Right lobe of liver (tissue), 6 donors: ENCODE results near the gene TLNRD1. TPM values are rescaled to one million over a fixed set of nuclear protein-coding genes. Genes with fewer than 3 reads are reported as not detected.

Source experiments
- ATAC-seq, 4 donors: fragments of 200-7000 bp; cut with Tn5 transposase; one replicate each; pipeline ENCODE4 v1.9.1; 2020; ENCODE audit warnings: mild to moderate bottlenecking in 4 of 4, moderate library complexity in 4 of 4
- DNase-seq, 3 donors: peaks; one replicate each; pipeline ENCODE4 v3.0.0-alpha.2; 2020
- H3K27ac ChIP-seq, 3 donors: fragments of 200-600 bp; one replicate each; pipeline ENCODE4 v1.8.0; 2022
- H3K27me3 ChIP-seq, 2 donors: fragments of 200-600 bp; one replicate each; pipeline ENCODE4 v1.8.0; 2022
- H3K36me3 ChIP-seq, 4 donors: fragments of 200-600 bp; sonication (generic) in 1 of 4; one replicate each; pipeline versions ENCODE4 v1.5.1 to v1.8.0; 2017 to 2022; ENCODE audit warnings: control low read depth in 1 of 4
- H3K4me1 ChIP-seq, 4 donors: fragments of 200-600 bp; sonication (generic) in 1 of 4; one replicate each; pipeline versions ENCODE4 v1.5.1 to v1.8.0; 2017 to 2022; ENCODE audit warnings: control low read depth in 1 of 4
- H3K4me3 ChIP-seq, 3 donors: fragments of 200-600 bp; one replicate each; pipeline ENCODE4 v1.8.0; 2022
- H3K9me3 ChIP-seq, 4 donors: fragments of 200-600 bp; sonication (generic) in 1 of 4; one replicate each; pipeline versions ENCODE4 v1.5.1 to v1.8.0; 2017 to 2022; ENCODE audit warnings: control low read depth in 1 of 4
- POLR2A ChIP-seq: fragments of 450-650 bp; IDR thresholded peaks from one replicate; pipeline ENCODE4 v1.6.1; 2017; ENCODE audit warnings: antibody characterized with exemption, mild to moderate bottlenecking
- WGBS: methylation state at CpG from one replicate; pipeline ENCODE4 v1.1.6; 2018; ENCODE audit warnings: low coverage, low lambda C conversion rate; ENCODE audit not compliant: insufficient coverage; ENCODE audit errors: missing lambda C conversion rate; 5-methylcytosine and 5-hydroxymethylcytosine counted together
- intact Hi-C, 2 donors: fragments of 100-400 bp; cut with DNase I; formaldehyde crosslinking; loops; one replicate each; pipeline versions ENCODE4 v1.11.2 to v1.14.1; 2022
- total RNA-seq, 6 experiments: library from RNA; depleted of rRNA in 2 of 6; stranded (reverse); fragments of >200 nt in 2 of 6; fragmentation: NEBNext Ultra II Directional in 3 of 6; extraction: Animal tissue kit (Norgen Biotek cat#: 25700) in 3 of 6; gene quantifications; one replicate each; pipeline versions ENCODE4 v1.1.0 to v1.2.4, GENCODE V29; 2016 to 2023
- TF ChIP-seq, protein P1 (sequence below), 4 donors: fragments of 200-600 bp in 3 of 4; fragments of 450-650 bp in 1 of 4; IDR thresholded peaks; one replicate each; pipeline versions ENCODE4 v1.5.1 to v1.8.0; 2016 to 2022; ENCODE audit warnings: antibody characterized with exemption in 4 of 4, mild to moderate bottlenecking in 2 of 4
- donor health status: DM: no; HTN: yes; CAD: no.
- donor health status: DM: no; HTN: no; CAD: no.
- donor health status: DM: no; HTN: no; CAD: no.
- donor health status: DM: no; HTN: yes; CAD: no.
- donor health status: DM: no; HTN: yes; CAD: no.

The TLNRD1 gene
- total RNA-seq, 6 experiments from 2014 or later, result 3.0 to 7.4 (median 5.5) TPM

DNA sequence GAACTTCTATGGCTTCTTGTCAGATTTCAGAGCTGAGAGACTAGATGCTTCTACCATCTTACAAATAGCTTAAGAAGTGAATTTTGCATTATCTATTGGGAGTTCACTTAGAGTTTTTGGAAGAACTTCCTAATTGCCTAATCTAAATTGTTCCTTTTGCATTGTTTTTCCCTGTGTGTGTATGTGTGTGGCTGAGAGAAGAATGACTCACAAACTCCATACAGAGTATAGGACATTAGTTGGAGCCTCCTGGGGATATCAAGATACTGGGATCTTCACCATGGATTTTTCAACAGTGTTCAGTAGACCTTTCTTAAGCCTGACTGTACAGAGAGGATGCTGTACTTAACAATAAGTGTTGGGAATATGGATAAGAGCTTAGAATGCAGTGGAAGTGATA is 10.9 kb downstream of the TLNRD1 start:
- Histone ChIP-seq H3K36me3 (no peaks in the 10 kb centered on the region), H3K27me3 (no peaks in the 10 kb centered on the region), H3K27ac (no peak overlapping the region), H3K4me3 (no peak overlapping the region), H3K9me3 (no peaks in the 10 kb centered on the region), H3K4me1 (peaks cover 0 to 17% (median 6%) of the 10 kb centered on the region in 4 donors)
- DNase-seq (no peak), ATAC-seq (no peak)
- TF ChIP-seq, protein P1, sequence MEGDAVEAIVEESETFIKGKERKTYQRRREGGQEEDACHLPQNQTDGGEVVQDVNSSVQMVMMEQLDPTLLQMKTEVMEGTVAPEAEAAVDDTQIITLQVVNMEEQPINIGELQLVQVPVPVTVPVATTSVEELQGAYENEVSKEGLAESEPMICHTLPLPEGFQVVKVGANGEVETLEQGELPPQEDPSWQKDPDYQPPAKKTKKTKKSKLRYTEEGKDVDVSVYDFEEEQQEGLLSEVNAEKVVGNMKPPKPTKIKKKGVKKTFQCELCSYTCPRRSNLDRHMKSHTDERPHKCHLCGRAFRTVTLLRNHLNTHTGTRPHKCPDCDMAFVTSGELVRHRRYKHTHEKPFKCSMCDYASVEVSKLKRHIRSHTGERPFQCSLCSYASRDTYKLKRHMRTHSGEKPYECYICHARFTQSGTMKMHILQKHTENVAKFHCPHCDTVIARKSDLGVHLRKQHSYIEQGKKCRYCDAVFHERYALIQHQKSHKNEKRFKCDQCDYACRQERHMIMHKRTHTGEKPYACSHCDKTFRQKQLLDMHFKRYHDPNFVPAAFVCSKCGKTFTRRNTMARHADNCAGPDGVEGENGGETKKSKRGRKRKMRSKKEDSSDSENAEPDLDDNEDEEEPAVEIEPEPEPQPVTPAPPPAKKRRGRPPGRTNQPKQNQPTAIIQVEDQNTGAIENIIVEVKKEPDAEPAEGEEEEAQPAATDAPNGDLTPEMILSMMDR (IDR thresholded peaks at IDR 0.05), result no peak
- TF ChIP-seq POLR2A, result no peak
- intact Hi-C loops, result no loop called here

DNA sequence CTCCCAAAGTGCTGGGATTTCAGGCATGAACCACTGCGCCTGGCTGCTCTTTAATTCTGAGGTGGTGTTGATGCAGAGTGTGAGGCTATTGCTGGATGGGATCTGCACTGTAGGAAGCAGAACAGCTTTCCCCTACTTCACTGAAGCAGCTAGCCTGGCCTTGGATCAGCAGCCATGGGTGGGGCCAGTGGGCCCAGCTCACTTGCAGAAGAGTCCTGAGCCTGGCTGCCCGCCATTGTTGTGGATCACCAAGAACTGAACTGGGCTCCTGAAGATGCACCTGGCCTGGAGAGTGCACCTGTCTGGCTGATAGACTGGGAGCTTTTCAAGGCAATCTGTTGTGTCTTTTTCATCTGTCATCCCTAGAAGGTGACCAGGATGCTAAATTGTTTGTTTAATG is 11.9 kb downstream of the TLNRD1 start:
- intact Hi-C loops, result no loop called here
- no CpG with 5 or more reads among the region's 2 CpGs for WGBS
- no peaks in the 10 kb centered on the region for H3K9me3 ChIP-seq
- ATAC-seq (no peak), DNase-seq (no peak)
- no peaks in the 10 kb centered on the region for H3K27me3 ChIP-seq
- H3K36me3 ChIP-seq, result no peaks in the 10 kb centered on the region
- H3K4me3 ChIP-seq, result no peak overlapping the region
- TF ChIP-seq, protein P1 (IDR thresholded peaks at IDR 0.05), result no peak
- TF ChIP-seq POLR2A, result no peak
- no peak overlapping the region for H3K27ac ChIP-seq
- peaks cover 0 to 13% (median 6%) of the 10 kb centered on the region in 4 donors for H3K4me1 ChIP-seq

DNA sequence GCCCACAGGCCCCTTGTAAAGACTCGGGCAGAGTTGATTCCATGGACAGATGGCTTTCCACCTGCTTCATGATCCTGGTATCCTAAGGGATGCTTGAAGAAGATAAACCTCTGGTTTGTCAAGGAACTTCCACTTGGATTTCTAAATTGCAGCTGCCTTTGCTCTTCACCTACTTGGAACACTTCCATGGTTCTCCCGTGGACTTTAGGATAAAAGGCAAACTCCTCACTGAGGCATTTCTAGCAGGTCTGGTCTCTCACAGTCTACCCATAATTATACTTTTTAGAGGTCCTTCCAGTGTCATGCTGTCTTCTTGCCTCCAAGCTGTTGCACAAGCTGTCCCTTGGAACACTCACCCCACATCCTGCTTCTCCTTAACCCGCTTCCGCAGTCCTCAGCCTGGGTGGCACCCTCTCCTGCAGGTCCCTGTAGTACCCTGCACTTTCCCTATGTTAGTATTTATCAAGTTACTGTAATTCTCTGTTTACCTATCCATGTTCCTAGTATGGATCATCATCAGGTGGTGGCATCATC is 12.7 kb downstream of the TLNRD1 start:
- no peak overlapping the region for H3K4me3 ChIP-seq
- intact Hi-C loops, result no loop called here
- TF ChIP-seq, protein P1 (IDR thresholded peaks at IDR 0.05), result no peak
- no peak for TF ChIP-seq POLR2A
- DNase-seq, result no peak
- H3K9me3 ChIP-seq, result no peaks in the 10 kb centered on the region
- peak; percentile 56 to 84 (median 66) for ATAC-seq
- H3K4me1 ChIP-seq, result peaks cover 0 to 12% (median 5%) of the 10 kb centered on the region in 4 donors
- H3K27ac ChIP-seq, result no peak overlapping the region
- H3K36me3 ChIP-seq, result no peaks in the 10 kb centered on the region
- 70% methylated on average over 4 of the region's 4 CpGs for WGBS
- H3K27me3 ChIP-seq, result no peaks in the 10 kb centered on the region

DNA sequence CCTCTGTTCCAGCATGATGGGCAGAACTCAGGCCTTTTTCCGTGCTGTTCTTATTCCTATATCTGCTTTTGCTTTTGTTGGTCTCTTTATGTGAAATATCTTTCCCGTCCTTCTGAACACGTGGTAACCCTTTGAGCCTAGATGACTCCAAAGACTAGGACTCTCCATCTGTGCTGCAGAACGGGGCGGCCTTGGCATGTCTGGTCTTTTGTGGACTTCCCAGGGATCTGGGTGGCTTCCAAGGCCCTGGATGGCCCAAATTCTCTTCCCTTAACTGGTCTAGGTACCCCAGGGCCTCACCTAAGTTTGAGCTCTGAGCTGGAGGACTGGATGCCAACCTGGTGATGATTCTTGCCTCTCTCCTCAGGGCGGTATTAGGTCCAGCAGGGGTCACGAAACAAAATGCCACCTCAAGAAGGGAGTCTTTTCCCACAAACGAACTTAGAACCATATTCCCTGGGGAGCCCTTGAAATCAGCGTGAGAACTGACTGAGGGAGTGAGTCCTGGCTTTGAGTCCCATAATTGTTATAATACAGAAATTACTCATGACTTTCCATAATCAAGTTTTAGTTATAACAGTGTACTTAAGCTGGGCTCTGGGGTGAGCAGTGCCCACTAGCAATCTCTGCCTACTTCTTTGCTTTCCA is 13.8 kb downstream of the TLNRD1 start:
- no peak overlapping the region for H3K4me3 ChIP-seq
- ATAC-seq, result no peak
- 100% methylated on average over 7 of the region's 9 CpGs for WGBS

More for the DNA sequence above, 13.8 kb downstream of the TLNRD1 start:
- H3K27me3 ChIP-seq, result no peaks in the 10 kb centered on the region
- TF ChIP-seq POLR2A, result no peak
- TF ChIP-seq, protein P1 (IDR thresholded peaks at IDR 0.05), result no peak
- peaks cover 0 to 12% (median 5%) of the 10 kb centered on the region in 4 donors for H3K4me1 ChIP-seq
- H3K36me3 ChIP-seq, result no peaks in the 10 kb centered on the region
- H3K27ac ChIP-seq, result no peak overlapping the region
- no peaks in the 10 kb centered on the region for H3K9me3 ChIP-seq
- no peak for DNase-seq
- intact Hi-C loops, result no loop called here
